ENCODE measurements around the gene TMEM81.

The TMEM81 gene

DNA sequence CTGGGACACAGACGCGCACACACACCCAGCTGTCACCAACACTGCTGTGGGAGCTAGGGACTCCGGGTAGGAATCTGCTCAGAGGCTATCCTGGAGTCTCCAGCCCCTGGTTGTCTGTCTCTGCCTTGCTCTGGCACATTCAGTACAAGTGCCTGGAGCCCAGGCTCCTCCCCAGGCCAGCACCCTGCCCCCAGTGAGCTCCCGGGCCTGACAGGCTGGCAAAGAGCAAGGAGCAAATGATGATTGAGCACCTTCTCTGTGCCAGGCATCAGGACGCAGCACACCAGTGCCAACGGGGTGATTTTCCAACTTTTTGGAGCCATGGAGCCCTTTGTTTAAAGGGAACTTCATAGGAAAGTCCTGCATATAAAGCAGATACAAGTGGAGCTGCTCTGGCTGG, 34.8 kb downstream of the TMEM81 start:
- TF ChIP-seq, protein P1, sequence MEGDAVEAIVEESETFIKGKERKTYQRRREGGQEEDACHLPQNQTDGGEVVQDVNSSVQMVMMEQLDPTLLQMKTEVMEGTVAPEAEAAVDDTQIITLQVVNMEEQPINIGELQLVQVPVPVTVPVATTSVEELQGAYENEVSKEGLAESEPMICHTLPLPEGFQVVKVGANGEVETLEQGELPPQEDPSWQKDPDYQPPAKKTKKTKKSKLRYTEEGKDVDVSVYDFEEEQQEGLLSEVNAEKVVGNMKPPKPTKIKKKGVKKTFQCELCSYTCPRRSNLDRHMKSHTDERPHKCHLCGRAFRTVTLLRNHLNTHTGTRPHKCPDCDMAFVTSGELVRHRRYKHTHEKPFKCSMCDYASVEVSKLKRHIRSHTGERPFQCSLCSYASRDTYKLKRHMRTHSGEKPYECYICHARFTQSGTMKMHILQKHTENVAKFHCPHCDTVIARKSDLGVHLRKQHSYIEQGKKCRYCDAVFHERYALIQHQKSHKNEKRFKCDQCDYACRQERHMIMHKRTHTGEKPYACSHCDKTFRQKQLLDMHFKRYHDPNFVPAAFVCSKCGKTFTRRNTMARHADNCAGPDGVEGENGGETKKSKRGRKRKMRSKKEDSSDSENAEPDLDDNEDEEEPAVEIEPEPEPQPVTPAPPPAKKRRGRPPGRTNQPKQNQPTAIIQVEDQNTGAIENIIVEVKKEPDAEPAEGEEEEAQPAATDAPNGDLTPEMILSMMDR (IDR thresholded peaks at IDR 0.05; ENCODE audit: insufficient read depth, low read length, missing control alignments), result no peak
- no peak overlapping the region for H3K4me3 ChIP-seq (ENCODE audit: low read depth, low read length)
- POLR2A ChIA-PET, result no interaction called here
- DNase-seq (ENCODE audit: low read depth, low spot score), result no peak
- CTCF ChIA-PET, result interaction anchor here (0.9 to 7.8 kb wide), 2 partner anchors 11 to 12 kb away, joined by 3 to 90 read pairs; no protein-coding TSS in a partner anchor

DNA sequence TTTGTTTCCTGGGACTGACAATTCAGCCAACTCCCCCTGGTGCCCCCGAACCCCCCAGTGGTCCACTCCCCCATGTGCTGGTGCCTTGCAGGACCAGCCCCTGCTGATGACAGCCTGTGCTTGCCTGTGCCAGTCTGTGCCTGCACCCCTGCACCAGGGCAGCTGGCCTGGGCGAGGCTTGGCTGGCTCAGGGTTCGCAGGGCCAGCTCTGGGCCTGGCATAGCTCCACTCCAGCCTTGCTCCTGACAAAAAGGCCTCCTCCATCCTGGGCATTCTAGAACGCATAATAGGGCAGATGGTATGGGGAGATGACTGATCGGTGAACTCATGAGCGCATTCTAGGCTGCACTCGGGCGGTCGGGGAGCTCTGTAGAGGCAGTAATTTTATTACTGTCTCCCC, 35.9 kb downstream of the TMEM81 start:
- H3K4me3 ChIP-seq (ENCODE audit: low read depth, low read length), result no peak overlapping the region
- ChIA-PET POLR2A (no interaction called here), CTCF (interaction anchor here (0.8 to 7.8 kb wide), 3 partner anchors 13 to 72 kb away, joined by 3 to 90 read pairs (median 3); no protein-coding TSS in a partner anchor)
- no peak for DNase-seq (ENCODE audit: low read depth, low spot score)
- TF ChIP-seq, protein P1 (IDR thresholded peaks at IDR 0.05; ENCODE audit: insufficient read depth, low read length, missing control alignments), result no peak

DNA sequence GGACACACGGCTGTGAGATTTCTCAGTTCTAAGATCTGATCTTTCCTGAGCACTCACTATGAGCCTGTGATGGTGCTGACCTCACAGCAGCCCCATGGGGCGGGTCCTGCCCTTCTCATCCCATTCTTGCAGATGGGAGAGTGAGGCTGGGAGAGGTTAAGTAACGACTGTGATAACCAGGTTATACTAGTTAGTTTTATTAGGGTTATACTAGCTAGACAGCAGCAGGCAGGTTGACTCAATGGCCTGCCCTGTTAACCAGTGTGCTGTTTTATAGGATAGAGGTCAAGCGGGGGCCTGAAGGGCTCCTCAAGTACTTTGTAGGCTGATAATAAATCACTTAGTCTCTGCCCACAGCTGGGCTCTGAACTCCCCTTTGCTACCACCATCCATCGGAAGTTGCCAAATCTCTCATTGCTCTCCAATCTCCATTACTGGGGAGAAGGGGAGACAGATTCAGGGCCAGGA, 36.5 kb downstream of the TMEM81 start:
- H3K4me3 ChIP-seq (ENCODE audit: low read depth, low read length), result no peak overlapping the region
- CTCF ChIA-PET, result interaction anchor here (0.8 to 7.8 kb wide), 2 partner anchors 14 to 72 kb away, joined by 3 to 90 read pairs; no protein-coding TSS in a partner anchor
- POLR2A ChIA-PET, result no interaction called here
- no peak for DNase-seq (ENCODE audit: low read depth, low spot score)
- TF ChIP-seq, protein P1 (IDR thresholded peaks at IDR 0.05; ENCODE audit: insufficient read depth, low read length, missing control alignments), result no peak

DNA sequence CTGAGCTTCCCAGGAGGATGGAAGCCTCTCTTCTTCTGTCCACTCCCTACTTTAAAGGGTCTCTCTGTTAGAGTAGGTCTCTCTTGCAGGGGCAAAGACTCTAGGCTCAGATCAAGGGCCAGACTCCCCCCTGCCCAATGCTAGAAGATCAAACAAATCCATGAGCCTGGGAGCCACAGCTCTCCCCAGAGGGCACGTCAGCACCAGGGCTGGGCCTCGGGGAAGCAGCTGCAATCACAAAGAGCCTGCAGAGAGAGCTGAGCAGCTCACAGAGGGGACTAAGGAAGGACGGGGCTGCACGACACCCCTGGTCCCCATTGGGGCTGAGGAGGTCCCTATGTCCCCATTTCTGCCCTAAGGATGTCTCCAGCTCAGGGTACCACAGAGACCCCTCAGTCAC, 37.4 kb downstream of the TMEM81 start:
- TF ChIP-seq, protein P1 (IDR thresholded peaks at IDR 0.05; ENCODE audit: insufficient read depth, low read length, missing control alignments), result no peak
- no peak for DNase-seq (ENCODE audit: low read depth, low spot score)
- ChIA-PET POLR2A (no interaction called here), CTCF (interaction anchor here (1.3 kb wide), 1 partner anchor 14 kb away, joined by 16 read pairs; no protein-coding TSS in a partner anchor)
- no peak overlapping the region for H3K4me3 ChIP-seq (ENCODE audit: low read depth, low read length)

DNA sequence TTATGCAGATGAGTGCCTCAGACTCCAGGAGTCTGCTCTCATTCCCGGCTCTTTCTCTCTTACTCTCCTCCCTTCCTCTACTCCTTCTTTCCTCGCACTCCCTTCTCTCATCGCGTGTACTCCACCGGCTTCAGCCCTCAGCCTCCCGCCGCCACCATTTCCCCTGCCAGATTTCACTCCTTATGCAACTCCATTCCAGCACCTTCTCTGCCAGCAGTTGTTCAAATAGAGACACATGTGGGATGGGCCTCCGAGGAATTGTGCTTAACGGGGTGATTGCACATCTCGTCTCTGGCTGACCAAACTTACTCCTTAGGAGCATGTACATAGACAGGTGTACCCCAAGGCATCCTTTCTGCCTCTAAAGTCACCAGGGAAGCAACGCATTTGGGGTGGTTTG, 39.1 kb downstream of the TMEM81 start:
- TF ChIP-seq, protein P1 (IDR thresholded peaks at IDR 0.05; ENCODE audit: insufficient read depth, low read length, missing control alignments), result no peak
- no peak for DNase-seq (ENCODE audit: low read depth, low spot score)
- H3K4me3 ChIP-seq (ENCODE audit: low read depth, low read length), result no peak overlapping the region
- CTCF ChIA-PET, result interaction anchor here (2.0 kb wide), 1 partner anchor 16 kb away, joined by 14 read pairs; no protein-coding TSS in a partner anchor
- POLR2A ChIA-PET, result no interaction called here

DNA sequence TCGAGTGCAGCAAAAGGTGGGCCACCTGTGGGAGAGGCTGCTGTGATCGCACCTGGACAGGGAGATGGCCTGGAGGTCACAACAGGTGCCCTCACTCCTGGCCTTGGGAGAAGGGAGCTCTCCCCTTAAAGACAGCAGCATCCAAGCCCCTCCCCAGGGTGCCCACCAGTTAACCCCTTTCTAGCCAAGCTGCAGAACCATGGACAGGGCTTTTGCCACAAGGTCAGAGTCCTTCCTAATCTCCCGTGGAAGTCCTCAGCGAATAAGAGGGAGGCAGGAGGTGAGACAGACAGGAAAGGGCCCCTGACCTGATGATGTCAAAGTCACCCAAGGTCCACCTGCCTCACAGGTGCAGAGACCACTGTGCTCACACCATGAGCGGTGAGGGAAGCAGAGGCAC, 39.5 kb downstream of the TMEM81 start:
- ChIA-PET POLR2A (no interaction called here), CTCF (interaction anchor here (2.0 kb wide), 1 partner anchor 17 kb away, joined by 14 read pairs; no protein-coding TSS in a partner anchor)
- H3K4me3 ChIP-seq (ENCODE audit: low read depth, low read length), result no peak overlapping the region
- TF ChIP-seq, protein P1 (IDR thresholded peaks at IDR 0.05; ENCODE audit: insufficient read depth, low read length, missing control alignments), result no peak
- DNase-seq (ENCODE audit: low read depth, low spot score), result no peak
